Gastrocnemius medialis (tissue), 4 donors: ENCODE measurements around the gene ADAM12. TPM values are rescaled to one million over a fixed set of nuclear protein-coding genes. Genes with fewer than 3 reads are reported as not detected.

Source experiments
- ATAC-seq, 2 donors: fragments of 150-250 bp; one replicate each; pipeline ENCODE4 v1.9.1; 2016
- DNase-seq, 2 donors: peaks; one replicate each; pipeline ENCODE4 v3.0.0-alpha.2; 2019
- H3K27ac ChIP-seq, 4 donors: fragments of 200-600 bp; sonication (generic); 1 replicate in 1 of 4; 2 replicates in 3 of 4; pipeline ENCODE4 v1.5.1; 2016 to 2018; ENCODE audit warnings: mild to moderate bottlenecking in 2 of 4, moderate library complexity in 1 of 4
- H3K27me3 ChIP-seq, 3 donors: fragments of 200-600 bp; sonication (generic) in 2 of 3; 1 replicate in 1 of 3; 2 replicates in 2 of 3; pipeline versions ENCODE4 v1.5.1 to v1.6.0; 2016 to 2019; ENCODE audit warnings: mild to moderate bottlenecking in 1 of 3, moderate library complexity in 1 of 3
- H3K36me3 ChIP-seq, 2 donors: fragments of 200-600 bp; sonication (generic) in 1 of 2; one replicate each; pipeline ENCODE4 v1.5.1; 2017 to 2018
- H3K4me1 ChIP-seq, 2 donors: fragments of 200-600 bp; sonication (generic) in 1 of 2; one replicate each; pipeline ENCODE4 v1.5.1; 2016 to 2017; ENCODE audit warnings: mild to moderate bottlenecking in 2 of 2
- H3K4me3 ChIP-seq, 4 donors: fragments of 200-600 bp; sonication (generic) in 3 of 4; 1 replicate in 1 of 4; 2 replicates in 3 of 4; pipeline ENCODE4 v1.5.1; 2016 to 2019; ENCODE audit warnings: mild to moderate bottlenecking in 2 of 4
- H3K9me3 ChIP-seq, 3 donors: fragments of 200-600 bp; sonication (generic) in 2 of 3; 1 replicate in 1 of 3; 2 replicates in 2 of 3; pipeline ENCODE4 v1.5.1; 2016 to 2019
- POLR2A ChIP-seq, 2 donors: fragments of 450-650 bp; IDR thresholded peaks; one replicate each; pipeline ENCODE4 v1.6.1; 2017; ENCODE audit warnings: antibody characterized with exemption in 2 of 2, mild to moderate bottlenecking in 2 of 2, moderate library complexity in 2 of 2
- in situ Hi-C, 4 donors: fragments of 200-750 bp; cut with MboI; loops; one replicate each; pipeline versions ENCODE4 v1.15.0 to v1.8.0; 2017; ENCODE audit warnings: low sequenced_read_pairs in 4 of 4
- intact Hi-C: fragments of 100-400 bp; cut with DNase I; formaldehyde crosslinking; loops from one replicate; pipeline ENCODE4 v1.15.1; 2023; ENCODE audit warnings: low total_unique reads
- total RNA-seq, 4 donors: library from RNA; depleted of rRNA; stranded (reverse); fragments of >200 nt; gene quantifications; one replicate each; pipeline versions ENCODE4 v1.1.0 to v1.2.3, GENCODE V29; 2016
- TF ChIP-seq, protein P1 (sequence below), 5 experiments: fragments of 450-650 bp in 3 of 5; fragments of 200-600 bp in 2 of 5; sonication (generic) in 2 of 5; IDR thresholded peaks in 4 of 5; conservative IDR thresholded peaks in 1 of 5; 1 replicate in 4 of 5; 2 replicates in 1 of 5; pipeline ENCODE4 v1.5.1; 2016 to 2019; ENCODE audit warnings: antibody characterized with exemption in 5 of 5, mild to moderate bottlenecking in 3 of 5, moderate library complexity in 3 of 5

ADAM12 gene
- total RNA-seq, 4 donors from 2014 or later = 0.10 TPM; not detected in 3

DNA sequence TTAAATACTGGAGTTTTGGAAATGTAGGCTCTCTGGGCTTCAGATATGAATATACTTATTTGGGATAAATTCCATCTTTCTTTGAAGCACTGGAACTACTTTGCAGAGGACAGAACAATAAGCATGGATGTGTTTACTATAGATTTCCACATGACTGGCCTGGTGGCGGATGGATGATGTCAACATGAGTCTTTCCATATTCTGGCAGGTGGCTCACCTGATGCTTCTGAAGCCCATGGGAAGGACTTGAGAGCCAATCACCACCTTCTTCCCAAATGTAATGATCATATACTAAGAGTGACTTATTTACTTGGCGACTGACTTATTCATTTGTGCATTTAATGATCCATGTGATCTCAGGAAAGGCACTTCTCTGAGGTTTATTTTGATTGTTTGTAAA is 381.4 kb downstream of the ADAM12 start:
- in situ Hi-C loops = no loop called here
- no peak for TF ChIP-seq POLR2A (IDR thresholded peaks at IDR 0.05)
- no peak for DNase-seq
- Histone ChIP-seq H3K4me1 (no peaks in the 10 kb centered on the region), H3K4me3 (no peak overlapping the region), H3K9me3 (no peaks in the 10 kb centered on the region), H3K36me3 (no peaks in the 10 kb centered on the region), H3K27me3 (no peaks in the 10 kb centered on the region), H3K27ac (no peak overlapping the region)
- ATAC-seq = no peak
- intact Hi-C loops = no loop called here

DNA sequence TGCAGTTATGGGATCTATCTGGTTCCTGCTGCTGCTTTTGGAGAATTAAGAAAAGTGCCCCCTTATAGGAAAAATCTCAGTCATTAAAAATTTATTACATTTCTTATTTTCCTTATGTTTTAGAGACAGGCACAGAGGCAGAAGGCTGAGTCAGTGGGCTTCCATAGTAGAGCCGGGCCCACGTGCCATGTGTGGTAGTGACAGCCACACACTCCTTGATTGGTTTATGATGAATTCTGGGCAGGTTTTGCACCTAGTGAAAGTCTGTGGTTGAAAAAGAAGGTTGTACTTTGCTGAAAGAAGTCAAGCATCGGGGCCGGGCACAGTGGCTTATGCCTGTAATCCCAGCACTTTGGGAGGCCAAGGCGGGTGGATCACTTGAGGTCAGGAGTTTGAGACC is 382.0 kb downstream of the ADAM12 start:
- intact Hi-C loops = no loop called here
- Histone ChIP-seq H3K27ac (no peak overlapping the region), H3K4me1 (no peaks in the 10 kb centered on the region), H3K4me3 (no peak overlapping the region), H3K27me3 (no peaks in the 10 kb centered on the region), H3K9me3 (no peaks in the 10 kb centered on the region), H3K36me3 (no peaks in the 10 kb centered on the region)
- ATAC-seq (no peak), DNase-seq (no peak)
- TF ChIP-seq, protein P1, sequence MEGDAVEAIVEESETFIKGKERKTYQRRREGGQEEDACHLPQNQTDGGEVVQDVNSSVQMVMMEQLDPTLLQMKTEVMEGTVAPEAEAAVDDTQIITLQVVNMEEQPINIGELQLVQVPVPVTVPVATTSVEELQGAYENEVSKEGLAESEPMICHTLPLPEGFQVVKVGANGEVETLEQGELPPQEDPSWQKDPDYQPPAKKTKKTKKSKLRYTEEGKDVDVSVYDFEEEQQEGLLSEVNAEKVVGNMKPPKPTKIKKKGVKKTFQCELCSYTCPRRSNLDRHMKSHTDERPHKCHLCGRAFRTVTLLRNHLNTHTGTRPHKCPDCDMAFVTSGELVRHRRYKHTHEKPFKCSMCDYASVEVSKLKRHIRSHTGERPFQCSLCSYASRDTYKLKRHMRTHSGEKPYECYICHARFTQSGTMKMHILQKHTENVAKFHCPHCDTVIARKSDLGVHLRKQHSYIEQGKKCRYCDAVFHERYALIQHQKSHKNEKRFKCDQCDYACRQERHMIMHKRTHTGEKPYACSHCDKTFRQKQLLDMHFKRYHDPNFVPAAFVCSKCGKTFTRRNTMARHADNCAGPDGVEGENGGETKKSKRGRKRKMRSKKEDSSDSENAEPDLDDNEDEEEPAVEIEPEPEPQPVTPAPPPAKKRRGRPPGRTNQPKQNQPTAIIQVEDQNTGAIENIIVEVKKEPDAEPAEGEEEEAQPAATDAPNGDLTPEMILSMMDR (IDR thresholded peaks at IDR 0.05 in 4 of 5, conservative IDR thresholded peaks at IDR 0.05 in 1 of 5) = no peak
- TF ChIP-seq POLR2A (IDR thresholded peaks at IDR 0.05) = no peak
- in situ Hi-C loops = no loop called here

DNA sequence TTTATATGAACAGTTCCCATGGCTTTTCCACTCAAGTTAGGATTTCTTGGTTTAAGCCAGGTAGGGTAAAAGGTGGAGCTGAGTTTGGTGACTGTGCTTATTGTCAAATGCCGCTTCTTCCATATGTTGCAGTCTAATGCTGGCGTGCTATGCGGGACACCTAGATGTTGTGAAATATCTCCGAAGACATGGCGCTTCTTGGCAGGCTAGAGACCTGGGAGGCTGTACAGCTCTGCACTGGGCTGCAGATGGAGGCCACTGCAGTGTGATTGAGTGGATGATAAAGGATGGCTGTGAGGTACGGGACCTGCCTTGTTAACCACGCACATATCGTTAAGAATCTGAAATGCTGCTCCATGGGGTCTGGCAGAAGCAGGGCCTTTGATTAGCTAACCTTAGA is 383.5 kb downstream of the ADAM12 start:
- TF ChIP-seq, protein P1 (IDR thresholded peaks at IDR 0.05 in 4 of 5, conservative IDR thresholded peaks at IDR 0.05 in 1 of 5) = no peak
- TF ChIP-seq POLR2A (IDR thresholded peaks at IDR 0.05) = no peak
- Histone ChIP-seq H3K4me3 (no peak overlapping the region), H3K4me1 (no peaks in the 10 kb centered on the region), H3K27me3 (no peaks in the 10 kb centered on the region), H3K27ac (no peak overlapping the region), H3K9me3 (no peaks in the 10 kb centered on the region), H3K36me3 (no peaks in the 10 kb centered on the region)
- in situ Hi-C loops = no loop called here
- ATAC-seq = no peak
- intact Hi-C loops = no loop called here
- DNase-seq = no peak

GRCh38 chr10:126001576-126001975 is 386.7 kb downstream of the ADAM12 start:
- H3K4me1 ChIP-seq = no peaks in the 10 kb centered on the region
- TF ChIP-seq POLR2A (IDR thresholded peaks at IDR 0.05) = no peak
- TF ChIP-seq, protein P1 (IDR thresholded peaks at IDR 0.05 in 4 of 5, conservative IDR thresholded peaks at IDR 0.05 in 1 of 5) = no peak
- no peaks in the 10 kb centered on the region for H3K27me3 ChIP-seq
- intact Hi-C loops (no loop called here), in situ Hi-C loops (no loop called here)
- DNase-seq (no peak), ATAC-seq (no peak)
- H3K27ac ChIP-seq = no peak overlapping the region
- H3K4me3 ChIP-seq = no peak overlapping the region
- H3K9me3 ChIP-seq = no peaks in the 10 kb centered on the region
- no peaks in the 10 kb centered on the region for H3K36me3 ChIP-seq

DNA sequence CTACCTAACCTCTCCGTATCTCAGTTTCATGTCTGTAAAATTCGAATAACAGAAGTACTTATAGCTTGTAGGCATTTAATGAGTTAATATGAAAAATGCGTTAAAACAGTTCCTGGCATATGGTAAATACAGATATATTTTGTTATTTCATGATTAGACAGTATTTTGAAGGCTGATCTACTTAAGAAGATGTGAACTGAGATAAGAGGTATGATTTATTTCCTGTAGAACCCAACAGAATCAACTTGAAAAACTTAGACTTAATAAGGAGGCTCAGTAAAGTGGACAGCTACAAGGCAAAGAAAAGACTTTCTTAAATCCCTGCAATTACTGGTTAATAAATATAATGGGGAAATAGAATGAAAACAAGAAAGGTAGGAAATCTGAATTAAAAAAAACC is 388.6 kb downstream of the ADAM12 start:
- in situ Hi-C loops = loop anchor here in 3 of 4 donors (25.0 kb wide), 2 partner anchors 388 to 513 kb away; partner anchors contain the start of gene ADAM12 (in 1 of the 3)
- intact Hi-C loops = no loop called here
- ATAC-seq (no peak), DNase-seq (no peak)
- Histone ChIP-seq H3K9me3 (no peaks in the 10 kb centered on the region), H3K27me3 (no peaks in the 10 kb centered on the region), H3K4me3 (no peak overlapping the region), H3K27ac (no peak overlapping the region), H3K36me3 (no peaks in the 10 kb centered on the region), H3K4me1 (no peaks in the 10 kb centered on the region)
- TF ChIP-seq POLR2A (IDR thresholded peaks at IDR 0.05) = no peak
- TF ChIP-seq, protein P1 (IDR thresholded peaks at IDR 0.05 in 4 of 5, conservative IDR thresholded peaks at IDR 0.05 in 1 of 5) = no peak
